ENCODE results near the gene TMEM151B.
"Not testable (repeated sequence)": the region's sequence is repeated elsewhere in the genome, so short reads cannot be mapped to it uniquely, and the experiment has no call there.

TMEM151B gene

DNA sequence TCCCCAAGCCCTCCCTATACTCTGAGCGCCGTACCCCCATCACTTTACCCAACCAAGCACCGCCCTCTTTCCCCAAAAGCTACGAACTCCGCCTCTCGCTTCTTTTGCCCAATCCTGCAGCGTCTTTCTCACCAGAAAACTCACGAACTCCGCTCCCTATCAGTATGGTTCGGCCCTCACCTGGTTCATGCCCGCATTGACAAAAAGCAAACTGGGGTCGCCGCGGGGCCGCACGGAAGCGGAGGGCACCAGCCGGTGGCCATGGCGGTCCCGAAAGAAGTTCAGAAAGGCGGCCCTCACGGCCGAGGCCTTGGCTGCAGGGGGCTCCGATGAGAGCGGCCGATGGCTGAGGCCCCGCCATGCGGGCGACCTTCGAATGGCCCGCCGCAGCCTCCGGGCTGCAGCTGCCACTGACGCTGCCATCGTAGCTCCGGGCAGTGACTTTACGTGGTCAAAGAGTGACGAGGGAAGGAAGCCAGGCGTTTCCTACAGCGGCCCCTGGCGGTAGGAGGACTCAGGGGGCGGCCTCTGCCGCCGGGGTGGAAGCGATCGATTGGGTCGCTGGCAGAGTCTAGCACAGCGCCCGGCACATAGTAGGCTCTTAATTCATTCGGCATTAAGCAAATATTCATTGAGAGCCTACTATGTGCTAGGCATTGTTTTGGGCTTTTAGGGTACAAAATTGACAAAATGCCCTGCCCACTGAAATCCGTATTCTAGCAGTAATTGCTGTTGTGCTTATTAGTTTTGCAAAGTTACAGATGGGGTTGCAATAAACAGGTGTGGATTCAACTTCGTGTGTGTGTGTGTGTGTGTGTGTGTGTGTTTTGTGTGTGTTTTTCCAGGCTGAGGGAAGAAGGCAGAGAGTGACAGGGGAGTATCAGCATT is 42.9 kb downstream of the TMEM151B start, which contains the start of gene AARS2:
Gene AARS2, minus strand, starts transcription at position 447 of the 888 bp plus-strand sequence. Its CDS starts 24 bp downstream, at position 423.
- H3K9me3 ChIP-seq (ENCODE audit: insufficient read depth, low read length), result no peaks in the 10 kb centered on the region
- peaks cover 2% of the 10 kb centered on the region for H3K4me1 ChIP-seq (ENCODE audit: insufficient read depth, insufficient read length)
- peak; percentile 77 for DNase-seq (ENCODE audit: low read depth, low spot score)
- TF ChIP-seq SUZ12 (IDR thresholded peaks at IDR 0.05; ENCODE audit: extremely low read depth, insufficient read depth, insufficient read length) (no peak), YY1 (IDR thresholded peaks at IDR 0.05; ENCODE audit: insufficient read depth, insufficient read length) (peak; percentile 63)
- peak within 1 kb of the TSS; percentile 82 for H3K4me3 ChIP-seq (ENCODE audit: insufficient read length, low read depth)
- H3K36me3 ChIP-seq (ENCODE audit: insufficient read depth, insufficient read length, low read length), result peaks cover 40% of the 10 kb centered on the region
- H3K27me3 ChIP-seq (ENCODE audit: insufficient read depth, insufficient read length), result no peaks in the 10 kb centered on the region
- peak within 1 kb of the TSS; percentile 92 for H3K9ac ChIP-seq (ENCODE audit: insufficient read length, low read depth)

DNA sequence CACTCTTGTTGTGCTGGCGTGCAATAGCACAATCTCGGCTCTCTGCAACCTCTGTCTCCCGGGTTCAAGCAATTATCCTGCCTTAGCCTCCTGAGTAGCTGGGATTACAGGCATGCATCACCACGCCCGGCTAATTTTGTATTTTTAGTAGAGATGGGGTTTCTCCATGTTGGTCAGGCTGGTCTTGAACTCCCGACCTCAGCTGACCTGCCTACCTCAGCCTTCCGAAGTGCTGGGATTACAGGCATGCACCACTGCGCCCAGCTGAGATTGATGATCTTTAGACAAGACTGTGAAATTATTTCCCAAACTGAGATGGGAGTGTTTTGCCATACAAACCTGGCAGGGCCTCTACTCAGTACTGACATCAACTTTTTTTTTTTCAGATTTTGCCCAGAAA is 44.4 kb downstream of the TMEM151B start:
- not testable (repeated sequence) for H3K9ac ChIP-seq (ENCODE audit: insufficient read length, low read depth); H3K4me1 ChIP-seq (ENCODE audit: insufficient read depth, insufficient read length); H3K9me3 ChIP-seq (ENCODE audit: insufficient read depth, low read length); H3K27me3 ChIP-seq (ENCODE audit: insufficient read depth, insufficient read length); H3K4me3 ChIP-seq (ENCODE audit: insufficient read length, low read depth); DNase-seq (ENCODE audit: low read depth, low spot score)
- peaks cover 27% of the 10 kb centered on the region for H3K36me3 ChIP-seq (ENCODE audit: insufficient read depth, insufficient read length, low read length)

- Histone ChIP-seq H3K4me1 (ENCODE audit: insufficient read depth, insufficient read length) (peaks cover 2% of the 10 kb centered on the region), H3K4me3 (ENCODE audit: insufficient read length, low read depth) (no peak overlapping the region), H3K27me3 (ENCODE audit: insufficient read depth, insufficient read length) (no peaks in the 10 kb centered on the region), H3K9me3 (ENCODE audit: insufficient read depth, low read length) (no peaks in the 10 kb centered on the region), H3K36me3 (ENCODE audit: insufficient read depth, insufficient read length, low read length) (peaks cover 19% of the 10 kb centered on the region), H3K9ac (ENCODE audit: insufficient read length, low read depth) (no peak overlapping the region)
- DNase-seq (ENCODE audit: low read depth, low spot score), result no peak
- no peak for TF ChIP-seq SUZ12 (IDR thresholded peaks at IDR 0.05; ENCODE audit: extremely low read depth, insufficient read depth, insufficient read length)
- no peak for TF ChIP-seq ZNF274 (IDR thresholded peaks at IDR 0.05; ENCODE audit: low read depth, low read length)
- no peak for TF ChIP-seq YY1 (IDR thresholded peaks at IDR 0.05; ENCODE audit: insufficient read depth, insufficient read length)
Observed at GRCh38 chr6:44315516-44315915, 45.3 kb downstream of the TMEM151B start.

GRCh38 chr6:44315951-44316350 is 45.7 kb downstream of the TMEM151B start:
- H3K9ac ChIP-seq (ENCODE audit: insufficient read length, low read depth), result no peak overlapping the region
- peaks cover 14% of the 10 kb centered on the region for H3K36me3 ChIP-seq (ENCODE audit: insufficient read depth, insufficient read length, low read length)
- no peaks in the 10 kb centered on the region for H3K27me3 ChIP-seq (ENCODE audit: insufficient read depth, insufficient read length)
- peaks cover 2% of the 10 kb centered on the region for H3K4me1 ChIP-seq (ENCODE audit: insufficient read depth, insufficient read length)
- no peak for DNase-seq (ENCODE audit: low read depth, low spot score)
- H3K9me3 ChIP-seq (ENCODE audit: insufficient read depth, low read length), result no peaks in the 10 kb centered on the region
- H3K4me3 ChIP-seq (ENCODE audit: insufficient read length, low read depth), result no peak overlapping the region
- no peak for TF ChIP-seq ZNF274 (IDR thresholded peaks at IDR 0.05; ENCODE audit: low read depth, low read length)
- TF ChIP-seq SUZ12 (IDR thresholded peaks at IDR 0.05; ENCODE audit: extremely low read depth, insufficient read depth, insufficient read length), result no peak
- TF ChIP-seq YY1 (IDR thresholded peaks at IDR 0.05; ENCODE audit: insufficient read depth, insufficient read length), result no peak

- no peak overlapping the region for H3K9ac ChIP-seq (ENCODE audit: insufficient read length, low read depth)
- no peaks in the 10 kb centered on the region for H3K27me3 ChIP-seq (ENCODE audit: insufficient read depth, insufficient read length)
Observed at GRCh38 chr6:44316481-44316880, 46.2 kb downstream of the TMEM151B start.

DNA sequence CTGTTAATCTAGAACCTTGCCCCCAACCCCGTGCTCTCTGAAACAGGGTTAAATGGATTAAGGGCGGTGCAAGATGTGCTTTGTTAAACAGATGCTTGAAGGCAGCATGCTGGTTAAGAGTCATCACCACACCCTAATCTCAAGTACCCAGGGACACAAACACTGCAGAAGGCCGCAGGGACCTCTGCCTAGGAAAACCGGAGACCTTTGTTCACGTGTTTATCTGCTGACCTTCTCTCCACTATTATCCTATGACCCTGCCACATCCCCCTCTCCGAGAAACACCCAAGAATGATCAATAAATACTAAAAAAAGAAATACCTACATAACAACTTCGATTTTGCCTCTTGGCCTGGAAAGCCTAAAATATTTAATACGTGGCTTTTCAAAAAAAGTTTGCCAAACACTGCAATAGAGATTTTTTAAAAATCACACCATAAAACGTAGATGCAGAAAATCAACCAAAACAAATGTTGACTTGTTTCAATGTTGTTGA is 46.9 kb downstream of the TMEM151B start:
- not testable (repeated sequence) for H3K9me3 ChIP-seq (ENCODE audit: insufficient read depth, low read length); H3K4me3 ChIP-seq (ENCODE audit: insufficient read length, low read depth); H3K9ac ChIP-seq (ENCODE audit: insufficient read length, low read depth); H3K4me1 ChIP-seq (ENCODE audit: insufficient read depth, insufficient read length); DNase-seq (ENCODE audit: low read depth, low spot score); H3K36me3 ChIP-seq (ENCODE audit: insufficient read depth, insufficient read length, low read length); H3K27me3 ChIP-seq (ENCODE audit: insufficient read depth, insufficient read length)

More at GRCh38 chr6:44316481-44316880, 46.2 kb downstream of the TMEM151B start:
- Histone ChIP-seq H3K4me1 (ENCODE audit: insufficient read depth, insufficient read length) (peaks cover 2% of the 10 kb centered on the region), H3K9me3 (ENCODE audit: insufficient read depth, low read length) (no peaks in the 10 kb centered on the region), H3K36me3 (ENCODE audit: insufficient read depth, insufficient read length, low read length) (peaks cover 9% of the 10 kb centered on the region), H3K4me3 (ENCODE audit: insufficient read length, low read depth) (no peak overlapping the region)
- no peak for DNase-seq (ENCODE audit: low read depth, low spot score)
- TF ChIP-seq SUZ12 (IDR thresholded peaks at IDR 0.05; ENCODE audit: extremely low read depth, insufficient read depth, insufficient read length) (no peak), ZNF274 (IDR thresholded peaks at IDR 0.05; ENCODE audit: low read depth, low read length) (no peak), YY1 (IDR thresholded peaks at IDR 0.05; ENCODE audit: insufficient read depth, insufficient read length) (no peak)

GRCh38 chr6:44321210-44321609 is 51.0 kb downstream of the TMEM151B start:
- Histone ChIP-seq H3K4me3 (ENCODE audit: insufficient read length, low read depth) (no peak overlapping the region), H3K27me3 (ENCODE audit: insufficient read depth, insufficient read length) (no peaks in the 10 kb centered on the region), H3K4me1 (ENCODE audit: insufficient read depth, insufficient read length) (peaks cover 2% of the 10 kb centered on the region), H3K9me3 (ENCODE audit: insufficient read depth, low read length) (no peaks in the 10 kb centered on the region), H3K36me3 (ENCODE audit: insufficient read depth, insufficient read length, low read length) (no peaks in the 10 kb centered on the region), H3K9ac (ENCODE audit: insufficient read length, low read depth) (no peak overlapping the region)
- TF ChIP-seq ZNF274 (IDR thresholded peaks at IDR 0.05; ENCODE audit: low read depth, low read length) (no peak), SUZ12 (IDR thresholded peaks at IDR 0.05; ENCODE audit: extremely low read depth, insufficient read depth, insufficient read length) (no peak), YY1 (IDR thresholded peaks at IDR 0.05; ENCODE audit: insufficient read depth, insufficient read length) (no peak)
- no peak for DNase-seq (ENCODE audit: low read depth, low spot score)
